Heart right ventricle (tissue), 16 donors: ENCODE results near the gene SLC1A4. TPM values are rescaled to one million over a fixed set of nuclear protein-coding genes. Genes with fewer than 3 reads are reported as not detected.

Experiments
- ATAC-seq, 8 donors: fragments of 200-7000 bp; cut with Tn5 transposase; one replicate each; pipeline ENCODE4 v1.9.1; 2020; ENCODE audit warnings: mild to moderate bottlenecking in 8 of 8, moderate library complexity in 8 of 8, moderate number of reproducible peaks in 1 of 8
- DNase-seq, 2 donors: peaks; one replicate each; pipeline ENCODE4 v3.0.0-alpha.2; 2020
- H3K27ac ChIP-seq, 10 donors: fragments of 200-600 bp; sonication (generic) in 2 of 10; one replicate each; pipeline versions ENCODE4 v1.5.0 to v1.8.0; 2020 to 2022; ENCODE audit warnings: mild to moderate bottlenecking in 3 of 10
- H3K27me3 ChIP-seq, 7 donors: fragments of 200-600 bp; one replicate each; pipeline ENCODE4 v1.8.0; 2021 to 2022; ENCODE audit warnings: mild to moderate bottlenecking in 2 of 7
- H3K36me3 ChIP-seq, 9 donors: fragments of 200-600 bp; sonication (generic) in 1 of 9; one replicate each; pipeline versions ENCODE4 v1.5.0 to v1.8.0; 2020 to 2022; ENCODE audit warnings: mild to moderate bottlenecking in 2 of 9
- H3K4me1 ChIP-seq, 9 donors: fragments of 200-600 bp; sonication (generic) in 1 of 9; one replicate each; pipeline versions ENCODE4 v1.5.0 to v1.8.0; 2020 to 2022; ENCODE audit warnings: mild to moderate bottlenecking in 4 of 9
- H3K4me3 ChIP-seq, 10 donors: fragments of 200-600 bp; sonication (generic) in 2 of 10; one replicate each; pipeline versions ENCODE4 v1.5.0 to v1.8.0; 2020 to 2022; ENCODE audit warnings: mild to moderate bottlenecking in 7 of 10, moderate library complexity in 2 of 10
- H3K9me3 ChIP-seq, 11 donors: fragments of 200-600 bp in 10 of 11; sonication (generic) in 2 of 11; one replicate each; pipeline versions ENCODE4 v1.5.0 to v1.8.0; 2013 to 2022; ENCODE audit warnings: mild to moderate bottlenecking in 2 of 11, control low read depth in 1 of 11, moderate library complexity in 1 of 11
- WGBS, 2 donors: extraction: QIAGEN DNeasy Blood & Tissue Kit; methylation state at CpG; one replicate each; pipeline ENCODE4 v1.1.7; 2013; ENCODE audit warnings: inconsistent platforms in 1 of 2; 5-methylcytosine and 5-hydroxymethylcytosine counted together
- intact Hi-C, 10 donors: fragments of 100-400 bp; cut with DNase I; formaldehyde crosslinking; loops; one replicate each; pipeline versions ENCODE4 v1.11.1 to v1.14.2; 2022
- polyA plus RNA-seq, 2 donors: library from polyadenylated mRNA; stranded (reverse); fragments of 200-250 nt; gene quantifications; one replicate each; pipeline ENCODE4 v1.2.3, GENCODE V29; 2013
- total RNA-seq, 10 donors: library from RNA; stranded (reverse); fragmentation: NEBNext Ultra II Directional in 3 of 10; extraction: Animal tissue kit (Norgen Biotek cat#: 25700) in 3 of 10; gene quantifications; one replicate each; pipeline versions ENCODE4 v1.2.1 to v1.2.4, GENCODE V29; 2021 to 2023
- TF ChIP-seq, protein P1 (sequence below), 9 donors: fragments of 200-600 bp; sonication (generic) in 2 of 9; IDR thresholded peaks; one replicate each; pipeline versions ENCODE4 v1.5.0 to v1.8.0; 2021 to 2022; ENCODE audit warnings: antibody characterized with exemption in 9 of 9, mild to moderate bottlenecking in 5 of 9, moderate library complexity in 1 of 9
- donor health status: Arrhythmogenic right ventricular cardiomyopathy.
- donor health status: ischemic (EF 13 %, LVEDD 7.1; RV severe dilation, severe dysfunction).
- donor health status: healthy with polysubstance abuse.
- donor health status: DM: no; HTN: yes; CAD: no.
- donor health status: DM: no; HTN: no; CAD: no.
- donor health status: ischemic (EF 25% LVEDD 6.9; RV normal size, moderate dysfunction).
- donor health status: ischemic (EF 25% LVEDD 5.7; RV mildly dilated, moderate dysfunction).
- donor health status: healthy.
- donor health status: DM: yes; HTN: yes; CAD: no.
- donor health status: Ischemic cardiomyopathy.
- donor health status: ischemic (EF 35%, LVEDD 5.7; RV mildly dilated, moderate dysfunction).
- donor health status: nonischemic (EF 11% LVEDD 7.7; RV severe dilation, severe dysfunction).
- donor health status: DM: yes; HTN: yes; CAD: no.
- donor health status: PGD.
- donor health status: ischemic (EF 29% LVEDD 5.4; RV normal size, mild dysfunction).
- donor health status: nonischemic (EF 23%, LVEDD 6.1; RV moderate dilation, normal function).

The SLC1A4 gene
- total and polyA plus RNA-seq, 12 donors: 2.1 to 18.7 (median 11.3) TPM

DNA sequence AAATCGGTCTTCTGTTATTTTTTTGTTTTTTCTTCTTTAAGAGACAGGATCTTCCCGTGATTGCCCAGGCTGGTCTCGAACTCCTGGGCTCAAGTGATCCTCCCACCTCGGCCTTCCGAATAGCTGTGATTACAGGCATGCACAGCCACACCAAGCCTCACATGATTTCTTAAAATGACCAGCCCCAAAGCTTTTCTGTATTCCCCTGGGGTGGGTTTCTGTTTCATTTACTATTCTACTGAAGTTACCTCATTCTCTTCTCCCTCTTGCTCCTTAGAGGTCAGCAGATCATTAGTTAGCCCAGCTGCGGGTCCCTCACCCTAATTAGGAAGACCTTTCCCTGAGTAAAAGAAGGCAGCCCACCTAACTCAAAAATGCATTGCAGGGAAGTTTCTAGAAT is 27.6 kb downstream of the SLC1A4 start:
- H3K9me3 ChIP-seq: no peaks in the 10 kb centered on the region
- H3K27me3 ChIP-seq: no peaks in the 10 kb centered on the region
- H3K36me3 ChIP-seq: peaks cover 0 to 96% (median 16%) of the 10 kb centered on the region in 9 donors
- intact Hi-C loops: loop anchor here in 1 of 10 donors (5.0 kb wide), 1 partner anchor 74 kb away; no protein-coding TSS in a partner anchor
- H3K4me1 ChIP-seq: peaks cover 0 to 30% (median 11%) of the 10 kb centered on the region in 9 donors
- peak overlapping the region in 5 of 10 donors; percentile 23 to 80 (median 58) for H3K27ac ChIP-seq
- ATAC-seq (no peak), DNase-seq (no peak)
- 85% methylated on average over 6 of the region's 6 CpGs for WGBS, 2 donors
- no peak overlapping the region for H3K4me3 ChIP-seq
- TF ChIP-seq, protein P1, sequence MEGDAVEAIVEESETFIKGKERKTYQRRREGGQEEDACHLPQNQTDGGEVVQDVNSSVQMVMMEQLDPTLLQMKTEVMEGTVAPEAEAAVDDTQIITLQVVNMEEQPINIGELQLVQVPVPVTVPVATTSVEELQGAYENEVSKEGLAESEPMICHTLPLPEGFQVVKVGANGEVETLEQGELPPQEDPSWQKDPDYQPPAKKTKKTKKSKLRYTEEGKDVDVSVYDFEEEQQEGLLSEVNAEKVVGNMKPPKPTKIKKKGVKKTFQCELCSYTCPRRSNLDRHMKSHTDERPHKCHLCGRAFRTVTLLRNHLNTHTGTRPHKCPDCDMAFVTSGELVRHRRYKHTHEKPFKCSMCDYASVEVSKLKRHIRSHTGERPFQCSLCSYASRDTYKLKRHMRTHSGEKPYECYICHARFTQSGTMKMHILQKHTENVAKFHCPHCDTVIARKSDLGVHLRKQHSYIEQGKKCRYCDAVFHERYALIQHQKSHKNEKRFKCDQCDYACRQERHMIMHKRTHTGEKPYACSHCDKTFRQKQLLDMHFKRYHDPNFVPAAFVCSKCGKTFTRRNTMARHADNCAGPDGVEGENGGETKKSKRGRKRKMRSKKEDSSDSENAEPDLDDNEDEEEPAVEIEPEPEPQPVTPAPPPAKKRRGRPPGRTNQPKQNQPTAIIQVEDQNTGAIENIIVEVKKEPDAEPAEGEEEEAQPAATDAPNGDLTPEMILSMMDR (IDR thresholded peaks at IDR 0.05): no peak

DNA sequence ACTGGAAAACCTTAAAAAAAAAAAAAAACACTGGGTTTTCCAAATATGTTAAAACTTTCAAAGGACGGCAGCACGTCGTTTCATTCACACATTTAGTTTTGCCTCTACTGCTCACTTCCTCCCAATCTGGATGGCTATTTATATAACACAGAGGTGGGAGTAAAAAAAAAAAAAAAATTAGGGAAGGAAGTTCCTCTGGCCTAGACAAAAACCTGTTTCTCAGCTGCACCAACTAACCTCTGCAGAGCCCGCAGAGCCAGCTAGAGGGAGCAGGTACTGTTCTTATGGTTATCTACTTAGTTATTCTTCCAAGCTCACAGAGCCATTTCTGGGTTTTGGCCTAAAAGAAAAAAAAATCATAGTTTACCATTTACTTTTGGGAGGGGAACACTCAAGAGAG is 28.1 kb downstream of the SLC1A4 start:
- DNase-seq: peak in 1 of 2 donors; percentile 20
- WGBS, 2 donors: 48 to 58% methylated on average over 4 of the region's 4 CpGs
- peak overlapping the region in 5 of 10 donors; percentile 23 to 80 (median 58) for H3K27ac ChIP-seq
- peaks cover 0 to 96% (median 16%) of the 10 kb centered on the region in 9 donors for H3K36me3 ChIP-seq
- H3K9me3 ChIP-seq: no peaks in the 10 kb centered on the region
- H3K4me3 ChIP-seq: peak overlapping the region in 1 of 10 donors; percentile 1
- H3K27me3 ChIP-seq: no peaks in the 10 kb centered on the region
- peaks cover 0 to 30% (median 11%) of the 10 kb centered on the region in 9 donors for H3K4me1 ChIP-seq
- intact Hi-C loops: loop anchor here in 1 of 10 donors (5.0 kb wide), 1 partner anchor 75 kb away; no protein-coding TSS in a partner anchor
- ATAC-seq: peak in 6 of 8 donors; percentile 43 to 85 (median 72)
- TF ChIP-seq, protein P1 (IDR thresholded peaks at IDR 0.05): peak; percentile 5 to 67 (median 46)

DNA sequence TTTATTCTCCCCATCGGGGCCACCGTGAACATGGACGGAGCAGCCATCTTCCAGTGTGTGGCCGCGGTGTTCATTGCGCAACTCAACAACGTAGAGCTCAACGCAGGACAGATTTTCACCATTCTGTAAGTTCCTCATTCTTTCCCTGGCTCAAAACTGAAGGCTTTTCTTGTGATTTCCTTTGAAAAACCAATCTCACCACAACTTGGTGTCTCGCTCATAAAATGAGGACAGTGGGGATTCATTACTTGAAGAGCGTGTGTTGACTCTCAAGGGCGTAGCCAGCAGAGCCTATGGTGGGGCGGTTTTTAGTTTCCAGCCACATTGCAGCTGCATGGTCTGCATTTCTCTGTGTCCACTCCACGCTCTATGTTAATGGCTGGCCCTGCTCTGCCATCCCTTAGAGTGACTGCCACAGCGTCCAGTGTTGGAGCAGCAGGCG is 29.0 kb downstream of the SLC1A4 start:
- DNase-seq: peak; percentile 24 to 28
- no peaks in the 10 kb centered on the region for H3K27me3 ChIP-seq
- H3K4me3 ChIP-seq: peak overlapping the region in 1 of 10 donors; percentile 1
- H3K27ac ChIP-seq: peak overlapping the region in 4 of 10 donors; percentile 28 to 80 (median 54)
- WGBS, 2 donors: 91 to 95% methylated on average over 15 of the region's 15 CpGs
- no peaks in the 10 kb centered on the region for H3K9me3 ChIP-seq
- H3K36me3 ChIP-seq: peaks cover 0 to 95% (median 16%) of the 10 kb centered on the region in 9 donors
- TF ChIP-seq, protein P1 (IDR thresholded peaks at IDR 0.05): no peak
- ATAC-seq: peak in 7 of 8 donors; percentile 26 to 75 (median 58)
- peaks cover 0 to 30% (median 11%) of the 10 kb centered on the region in 9 donors for H3K4me1 ChIP-seq
- intact Hi-C loops: loop anchor here in 1 of 10 donors (5.0 kb wide), 1 partner anchor 76 kb away; no protein-coding TSS in a partner anchor

DNA sequence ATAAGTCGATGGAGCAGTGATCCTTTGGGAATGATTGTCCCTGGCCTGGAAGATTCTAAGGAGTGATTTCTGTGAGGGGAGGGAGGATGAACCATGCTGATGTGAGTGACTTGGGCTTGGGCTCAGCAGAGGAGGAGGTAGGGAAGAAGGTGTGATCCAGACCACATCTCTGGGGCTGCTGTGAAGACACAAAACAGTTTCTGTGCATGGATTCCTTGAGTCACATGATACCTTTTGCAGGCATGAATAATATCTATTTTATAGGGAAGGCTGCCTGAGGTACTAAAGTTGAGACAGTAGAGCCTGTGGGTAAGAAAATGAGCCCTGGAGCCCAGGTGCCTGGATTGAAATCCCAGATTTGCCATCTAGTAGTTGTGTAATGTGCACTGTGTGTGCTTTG is 29.8 kb downstream of the SLC1A4 start:
- no peak for DNase-seq
- peaks cover 0 to 30% (median 11%) of the 10 kb centered on the region in 9 donors for H3K4me1 ChIP-seq
- no peaks in the 10 kb centered on the region for H3K27me3 ChIP-seq
- intact Hi-C loops: loop anchor here in 1 of 10 donors (5.0 kb wide), 1 partner anchor 77 kb away; no protein-coding TSS in a partner anchor
- H3K27ac ChIP-seq: peak overlapping the region in 2 of 10 donors; percentile 62 to 80
- no peak overlapping the region for H3K4me3 ChIP-seq
- TF ChIP-seq, protein P1 (IDR thresholded peaks at IDR 0.05): no peak
- WGBS, 2 donors: 78 to 79% methylated on average over 1 of the region's 1 CpG
- H3K9me3 ChIP-seq: no peaks in the 10 kb centered on the region
- peaks cover 0 to 94% (median 15%) of the 10 kb centered on the region in 9 donors for H3K36me3 ChIP-seq
- ATAC-seq: no peak
